NCI-H146 treated with DMSO at 0.1 percent for 48 hours (cell line): ENCODE data around the gene HSFX3.
"Not testable (repeated sequence)": the region's sequence is repeated elsewhere in the genome, so short reads cannot be mapped to it uniquely, and the experiment has no call there.

Source experiments
- DNase-seq: peaks from one replicate; lab custom pipeline; 2025; ENCODE audit not compliant: unreplicated experiment; lab: John Stamatoyannopoulos, UW

HSFX3 gene

DNA sequence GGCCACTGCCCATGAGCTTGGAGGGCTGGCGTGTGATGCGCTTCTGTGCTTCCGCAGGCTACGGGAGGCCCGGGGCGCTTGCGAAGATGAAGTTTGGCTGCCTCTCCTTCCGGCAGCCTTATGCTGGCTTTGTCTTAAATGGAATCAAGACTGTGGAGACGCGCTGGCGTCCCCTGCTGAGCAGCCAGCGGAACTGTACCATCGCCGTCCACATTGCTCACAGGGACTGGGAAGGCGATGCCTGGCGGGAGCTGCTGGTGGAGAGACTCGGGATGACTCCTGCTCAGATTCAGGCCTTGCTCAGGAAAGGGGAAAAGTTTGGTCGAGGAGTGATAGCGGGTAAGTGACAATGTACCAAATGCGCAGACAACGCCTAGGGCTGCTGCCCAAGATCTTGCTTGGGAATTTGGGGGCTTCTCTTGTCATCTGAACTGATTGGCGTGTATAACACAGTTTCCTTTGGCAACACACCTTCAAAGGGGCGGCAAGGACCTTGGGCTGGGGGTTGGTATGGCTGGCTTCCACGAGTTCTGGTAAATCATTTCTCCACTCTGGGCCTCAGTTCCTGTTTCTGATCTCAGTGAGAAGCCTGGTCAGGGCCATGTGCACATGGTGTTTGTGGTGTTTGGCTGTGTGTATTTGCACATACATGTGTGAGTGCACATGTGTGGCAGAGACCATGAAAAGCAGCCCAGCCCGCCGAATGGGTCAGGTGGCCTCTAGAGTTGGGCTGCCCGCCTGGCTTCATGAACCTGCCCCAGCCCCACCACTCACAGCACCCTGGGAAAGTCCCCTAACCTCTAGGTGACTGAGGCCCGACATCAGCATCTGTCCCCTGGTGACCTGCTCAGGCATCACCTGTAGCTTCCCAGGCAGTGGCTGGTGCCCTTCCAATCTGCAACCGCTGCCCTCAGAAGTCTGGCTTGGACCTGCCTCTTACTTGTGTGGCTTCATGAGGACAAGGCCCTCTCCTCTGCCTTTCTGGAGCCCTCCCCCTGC lies 3.9 kb downstream of the HSFX3 start:
- DNase-seq = not testable (repeated sequence)

DNA sequence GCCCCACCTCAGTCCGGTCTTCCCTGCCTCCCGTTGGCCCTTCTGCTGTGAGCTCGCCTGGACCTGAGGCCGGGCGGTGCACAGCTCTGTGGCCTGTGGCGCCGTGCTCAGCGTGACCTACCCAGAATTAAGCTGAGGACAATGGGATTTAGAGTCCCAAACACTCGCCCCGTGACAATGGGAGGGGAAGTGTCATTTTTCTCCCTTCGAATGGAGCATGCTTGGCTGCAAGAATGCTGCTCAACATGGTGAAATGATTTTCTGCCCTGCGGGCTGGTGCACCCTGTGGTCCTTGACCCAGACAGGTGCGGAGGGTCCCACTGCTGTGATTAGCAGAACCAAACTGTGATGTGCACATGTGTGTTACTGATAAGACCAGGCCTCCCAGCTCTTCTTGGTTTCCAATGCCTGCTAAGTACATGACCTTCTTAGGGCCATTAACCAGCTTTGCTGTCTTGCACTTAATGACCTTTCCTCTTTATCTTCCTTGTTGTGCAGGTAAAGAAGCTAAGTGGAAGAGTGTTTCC lies 8.1 kb downstream of the HSFX3 start:
- DNase-seq = peak; percentile 2

DNA sequence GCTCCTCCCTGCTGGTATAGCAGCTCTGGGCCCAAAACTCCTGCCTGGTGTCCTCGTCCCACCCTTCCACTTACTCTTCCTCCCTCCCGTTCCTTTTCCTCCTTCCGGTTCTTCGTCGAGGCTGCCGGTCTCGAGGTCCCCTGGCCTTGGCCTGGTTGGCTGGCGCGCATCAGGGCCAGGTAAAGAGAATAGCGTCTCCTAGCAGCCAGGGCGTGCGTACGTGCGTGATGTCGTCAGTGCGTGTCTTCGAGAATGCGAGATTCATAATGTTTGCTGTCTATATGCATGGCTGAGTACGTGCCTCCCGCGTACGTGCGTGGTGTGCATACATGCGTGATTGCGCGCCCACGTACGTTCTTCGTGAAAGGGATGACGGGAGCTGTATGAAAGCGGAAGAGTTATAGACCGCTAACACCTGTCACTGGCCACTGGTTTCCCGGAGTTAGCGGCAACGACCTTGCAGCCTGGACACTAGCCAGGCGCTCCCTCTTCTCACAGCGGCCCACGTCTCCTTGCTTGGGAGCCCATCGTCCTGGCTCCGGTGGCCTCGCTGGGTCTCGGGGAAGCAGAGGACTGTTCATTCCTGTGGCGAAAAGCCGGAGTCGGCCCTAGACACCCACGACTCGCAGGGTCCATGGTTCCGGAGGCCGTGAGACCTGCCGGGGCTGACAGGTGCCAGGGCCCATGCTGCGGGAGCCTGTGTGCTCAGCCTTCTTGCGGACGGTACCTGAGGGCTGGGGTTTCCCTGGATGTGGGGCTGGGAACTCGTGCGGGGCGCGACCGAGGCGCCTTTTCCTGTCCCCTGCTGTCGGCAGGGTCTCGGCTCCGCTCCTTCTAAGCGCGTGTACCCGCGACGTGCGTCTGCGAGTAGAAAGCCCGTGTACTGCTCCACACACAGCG lies 8.9 kb downstream of the HSFX3 start, which contains the start of gene EOLA1:
TSS of gene EOLA1 (plus strand) at position 392 of the 900 bp plus-strand sequence. CDS start 4,619 bp downstream, outside the sequence.
- DNase-seq = peak; percentile 91

DNA sequence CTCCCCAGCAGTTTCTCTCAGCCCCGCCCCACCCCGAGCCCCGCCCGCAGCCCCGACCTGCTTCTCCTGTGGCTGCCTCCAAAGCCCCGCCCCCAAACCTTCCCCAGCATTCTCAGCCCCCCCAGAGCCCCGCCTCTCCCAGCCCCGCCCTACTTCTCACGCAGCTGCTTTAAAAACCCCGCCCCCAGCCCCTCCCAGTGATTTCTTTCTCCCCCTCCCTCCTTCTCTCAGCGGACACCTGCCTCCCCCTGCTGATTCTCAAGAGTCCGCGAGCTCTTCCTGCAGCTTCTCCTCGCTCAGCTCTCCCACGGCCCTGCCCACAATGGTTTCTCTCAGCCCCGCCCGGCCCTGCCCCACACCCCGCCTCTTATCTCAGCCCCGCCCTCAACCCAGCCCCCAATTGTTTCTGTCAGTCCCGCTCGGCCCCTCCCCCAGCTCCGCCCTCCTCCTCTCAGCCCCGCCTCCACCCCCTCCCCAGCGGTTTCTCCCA lies 9.5 kb downstream of the HSFX3 start:
- peak; percentile 86 for DNase-seq

DNA sequence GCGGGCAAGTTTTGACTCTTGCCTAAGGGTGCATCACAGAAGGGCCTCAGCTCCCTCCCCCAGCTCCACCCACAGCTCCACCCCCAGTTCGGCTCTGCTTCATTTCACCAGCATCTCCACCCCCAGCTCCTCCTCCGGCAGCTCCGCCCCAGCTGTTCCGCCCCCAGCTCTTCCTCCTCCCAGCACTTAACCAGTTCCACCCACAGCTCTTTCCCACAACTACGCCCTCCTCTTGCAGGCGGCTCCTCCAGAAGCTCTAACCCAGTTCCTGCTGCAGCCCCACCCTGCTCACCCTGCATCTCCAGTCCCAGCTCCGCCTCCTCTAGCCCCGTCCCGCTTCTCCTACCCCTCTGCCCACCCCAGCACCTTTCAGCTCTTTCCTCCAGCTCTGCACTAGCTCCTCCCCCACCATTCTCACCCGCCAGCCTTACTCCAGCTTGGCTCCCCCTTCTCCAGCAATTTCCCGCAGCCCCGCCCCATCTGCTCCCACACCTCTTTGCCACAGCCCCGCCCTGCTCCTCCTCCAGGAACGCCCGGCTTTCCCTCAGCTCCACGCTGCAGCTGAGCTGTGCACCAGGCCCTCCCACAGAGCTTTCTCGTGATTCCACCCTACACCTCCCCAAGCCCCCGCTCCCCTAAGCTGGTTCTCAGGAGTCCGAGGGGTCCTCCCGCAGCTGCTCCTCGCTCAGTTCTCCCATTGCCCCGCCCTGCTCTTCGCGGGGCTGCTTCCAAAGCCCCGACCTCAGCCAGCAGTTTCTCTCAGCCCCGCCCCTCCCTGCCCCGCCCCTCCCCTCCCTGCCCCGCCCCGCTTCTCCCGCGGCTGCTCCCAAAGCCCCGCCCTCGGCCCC lies 10.2 kb downstream of the HSFX3 start:
- peak; percentile 82 for DNase-seq

DNA sequence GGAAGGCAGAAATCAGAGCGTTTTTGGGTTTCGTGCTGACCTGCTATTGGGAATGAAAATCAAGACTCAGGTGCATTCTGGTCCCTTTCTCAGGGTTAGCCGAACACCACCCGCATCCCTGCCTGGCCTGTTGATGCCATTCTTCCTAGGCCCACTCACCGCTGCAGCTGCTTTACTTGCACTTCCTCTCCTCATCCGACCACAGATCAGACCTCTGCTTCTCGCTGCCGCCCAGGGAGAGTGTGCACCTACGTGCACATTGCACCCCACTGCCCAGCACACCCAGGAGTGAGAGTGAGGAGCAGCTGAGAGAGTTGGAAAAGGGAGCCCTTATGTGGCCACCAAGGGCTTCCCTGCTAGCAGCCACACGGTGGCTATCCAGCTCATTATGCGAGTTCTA lies 12.2 kb downstream of the HSFX3 start:
- not testable (repeated sequence) for DNase-seq

DNA sequence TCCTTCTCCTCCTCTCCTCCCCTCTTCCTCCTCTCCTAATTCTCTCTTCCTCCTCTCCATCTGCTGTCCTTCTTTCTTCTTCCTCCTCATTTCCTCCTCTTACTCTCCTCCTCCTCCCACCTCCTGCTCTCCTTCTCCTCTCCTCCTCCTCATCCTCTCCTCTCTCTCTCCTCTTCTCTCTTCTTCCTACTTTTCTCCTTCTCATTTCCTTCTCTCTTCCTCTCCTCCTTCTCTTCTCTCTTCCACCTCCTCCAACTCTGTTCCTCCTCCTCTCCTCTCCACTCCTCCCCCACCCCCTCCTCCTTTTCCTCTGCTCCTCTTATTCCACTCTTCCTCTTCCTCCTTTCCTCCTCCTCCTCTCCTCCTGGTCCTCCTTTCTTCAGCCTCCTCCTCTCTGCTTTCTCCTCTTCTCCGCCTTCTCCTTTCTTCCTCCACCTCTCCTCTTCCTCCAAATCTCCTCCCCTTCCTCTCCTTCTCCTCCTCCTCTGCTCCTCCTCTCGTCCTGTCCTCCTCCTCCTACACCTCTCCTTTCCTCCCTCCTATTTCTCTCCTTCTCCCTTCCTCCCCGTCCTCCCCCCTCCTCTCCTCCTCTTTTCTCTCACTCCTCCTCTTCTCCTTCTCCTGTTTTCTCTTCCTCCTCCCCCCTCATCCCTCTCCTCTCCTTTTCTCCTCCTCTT lies 14.7 kb downstream of the HSFX3 start:
- not testable (repeated sequence) for DNase-seq

DNA sequence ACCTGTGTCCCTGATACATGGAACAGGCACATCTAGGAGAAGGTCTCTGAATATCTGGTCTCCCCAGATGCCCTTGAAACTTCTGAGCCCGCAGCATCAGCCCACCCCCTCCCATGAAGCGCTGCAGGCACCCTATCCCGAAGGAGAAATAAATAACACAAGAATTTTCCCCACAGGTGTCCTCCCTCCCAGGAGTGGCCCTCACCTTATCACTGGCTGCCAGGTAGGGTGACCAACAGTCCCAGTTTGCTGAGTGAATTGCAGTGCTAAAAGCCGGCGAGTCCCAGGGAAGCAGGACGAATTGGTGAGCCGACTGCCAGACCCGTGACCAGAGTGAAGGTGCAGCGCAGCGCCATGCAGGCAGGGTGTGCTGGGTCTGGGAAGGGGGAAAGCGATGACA lies 15.7 kb downstream of the HSFX3 start:
- not testable (repeated sequence) for DNase-seq

DNA sequence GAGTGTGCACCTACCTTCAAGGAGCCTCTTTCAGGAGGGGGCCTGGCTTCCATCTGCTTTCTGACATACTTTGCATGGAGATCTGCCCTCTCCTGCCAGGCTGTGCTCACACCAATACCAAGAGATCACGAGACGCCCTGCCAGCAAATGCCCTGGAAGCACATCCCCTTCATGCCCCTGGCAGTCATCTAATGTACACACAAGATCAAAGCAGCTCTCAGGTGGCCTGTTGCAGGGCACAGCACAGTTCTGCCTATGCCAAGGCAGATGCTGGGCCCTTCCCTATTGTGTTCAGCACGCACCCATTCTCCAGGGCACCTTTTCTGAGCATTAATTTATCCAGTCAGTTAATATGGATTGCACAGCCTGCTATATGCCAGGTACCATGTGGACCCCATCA lies 16.9 kb downstream of the HSFX3 start:
- not testable (repeated sequence) for DNase-seq

DNA sequence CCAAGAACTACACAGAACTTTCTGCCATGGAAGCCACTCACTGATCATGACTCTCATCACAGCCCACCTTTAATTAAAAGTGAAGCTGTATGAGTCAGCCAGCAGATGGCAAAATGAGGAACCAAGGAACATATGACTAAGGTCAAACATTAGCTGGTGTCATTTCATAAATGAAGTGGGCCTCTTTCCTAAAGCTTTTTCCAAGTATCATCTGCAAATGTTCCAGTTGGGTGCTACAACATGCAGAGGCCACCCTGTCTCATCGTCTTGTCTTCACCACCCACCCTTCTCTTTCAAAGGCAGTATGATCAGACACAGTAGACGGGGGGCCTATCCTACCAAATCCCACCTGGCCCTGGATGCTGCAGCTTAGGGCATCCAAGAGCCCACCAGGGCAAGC lies 18.1 kb downstream of the HSFX3 start:
- DNase-seq = no peak

DNA sequence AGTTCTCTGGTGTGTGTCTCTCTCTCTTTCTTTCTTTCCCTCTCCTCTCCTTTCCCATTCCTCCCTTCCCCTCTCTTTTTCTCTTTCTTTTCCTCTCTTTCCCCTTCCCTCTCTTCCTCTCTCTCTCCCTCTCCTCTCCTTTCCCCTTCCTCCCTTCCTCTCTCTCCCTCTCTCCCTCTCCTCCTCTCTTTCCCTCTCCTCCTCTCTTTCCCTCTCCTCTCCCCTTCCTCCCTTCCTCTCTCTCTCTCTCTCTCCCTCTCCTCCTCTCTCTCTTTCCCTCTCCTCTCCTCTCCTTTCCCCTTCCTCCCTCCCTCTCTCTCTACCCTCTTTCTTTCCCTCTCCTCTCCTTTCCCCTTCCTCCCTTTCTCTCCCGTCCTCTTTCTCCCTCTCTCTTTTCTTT lies 21.3 kb downstream of the HSFX3 start:
- DNase-seq = no peak

DNA sequence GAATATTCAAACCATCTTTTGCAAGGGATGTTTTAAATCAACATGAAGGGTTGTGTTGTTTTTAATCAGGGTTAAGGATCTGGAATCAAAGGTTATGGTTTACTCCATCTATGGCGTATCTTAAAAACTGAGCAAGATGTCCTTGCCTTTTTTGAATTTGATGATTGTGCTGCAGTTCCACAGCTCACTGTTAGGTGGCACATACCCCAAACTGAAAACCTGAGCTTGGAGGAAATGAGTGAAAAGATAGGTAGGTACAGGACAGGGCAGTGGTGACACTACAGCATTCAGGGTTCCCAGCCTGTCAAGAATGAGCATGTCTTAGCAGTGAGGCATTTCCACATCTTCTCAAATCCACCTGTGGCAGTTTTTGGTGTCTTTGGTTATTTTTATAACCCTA lies 22.0 kb downstream of the HSFX3 start:
- no peak for DNase-seq

DNA sequence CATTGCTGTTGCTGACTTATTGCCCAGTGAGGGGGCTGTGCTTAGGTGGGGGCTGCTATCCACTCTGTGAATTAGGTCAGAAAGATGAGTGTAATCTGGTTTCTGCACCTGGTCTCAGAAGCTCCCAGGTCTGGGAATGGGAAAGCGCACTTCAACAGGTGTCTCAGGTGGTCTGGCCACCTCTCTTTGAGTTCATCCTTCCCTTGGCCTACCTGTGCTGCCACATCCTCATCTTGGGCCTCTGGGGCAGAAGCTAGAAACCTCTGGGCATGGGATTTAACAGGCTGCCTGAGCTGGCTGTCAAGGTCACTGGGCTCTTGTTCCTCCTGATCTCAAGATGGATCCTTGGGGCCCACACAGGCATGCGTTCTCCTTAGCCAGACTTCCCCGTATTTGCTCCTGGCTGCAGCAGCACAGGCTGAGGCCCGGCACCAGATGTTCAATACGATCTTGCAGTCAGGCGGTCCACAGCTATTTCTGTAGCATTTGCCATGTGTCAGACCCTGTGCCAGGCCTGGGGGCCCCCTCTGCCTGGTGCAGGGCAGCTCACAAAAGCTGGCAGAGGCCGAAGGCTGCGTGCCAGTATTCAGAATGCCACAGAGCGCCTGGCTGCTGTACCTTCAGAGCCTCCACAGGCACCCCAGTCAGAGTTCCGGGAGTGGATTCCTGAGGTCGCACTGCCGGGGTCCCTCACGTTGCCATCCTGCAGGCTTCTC lies 23.2 kb downstream of the HSFX3 start:
- DNase-seq = not testable (repeated sequence)

DNA sequence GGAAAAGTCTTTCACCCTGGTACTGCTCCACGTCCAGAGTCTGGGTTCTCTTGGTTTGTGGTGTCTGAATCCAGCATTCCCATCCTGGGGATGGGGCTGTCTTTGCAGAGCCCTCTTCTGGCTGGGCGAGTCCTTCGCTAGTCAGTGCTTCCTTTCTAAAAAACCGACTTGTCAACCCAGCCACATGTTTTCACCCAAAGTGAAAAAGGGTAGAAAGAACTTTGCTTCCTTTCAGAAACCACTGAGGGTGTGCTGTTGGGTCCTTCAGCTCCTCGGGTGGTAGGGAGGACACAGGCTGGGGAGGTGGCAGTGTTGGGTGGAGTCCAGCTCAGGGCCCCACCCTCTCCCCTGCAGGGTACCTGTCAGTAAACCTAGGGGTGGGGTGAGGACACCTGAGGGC lies 23.8 kb downstream of the HSFX3 start:
- DNase-seq = not testable (repeated sequence)

DNA sequence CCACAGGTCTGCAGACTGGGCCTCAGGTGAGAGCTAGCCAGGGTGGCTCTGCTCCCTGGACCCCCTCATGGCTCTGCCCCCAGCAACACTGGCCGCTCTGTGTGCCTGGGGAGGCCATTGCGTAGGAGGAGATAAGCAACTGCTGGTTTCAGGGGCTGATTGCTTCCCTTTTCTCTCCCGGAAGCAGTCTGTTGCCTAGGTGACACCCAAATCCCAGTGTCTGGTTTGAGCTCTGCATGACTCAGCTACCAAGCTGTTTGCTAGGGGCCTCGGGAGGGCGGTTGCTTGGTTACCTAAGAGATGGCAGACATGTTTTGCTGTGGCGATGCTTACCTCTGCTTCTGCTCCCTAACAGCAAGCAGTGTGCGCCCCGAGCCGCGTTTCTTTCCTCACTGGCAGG lies 24.3 kb downstream of the HSFX3 start:
- DNase-seq = peak; percentile 2

DNA sequence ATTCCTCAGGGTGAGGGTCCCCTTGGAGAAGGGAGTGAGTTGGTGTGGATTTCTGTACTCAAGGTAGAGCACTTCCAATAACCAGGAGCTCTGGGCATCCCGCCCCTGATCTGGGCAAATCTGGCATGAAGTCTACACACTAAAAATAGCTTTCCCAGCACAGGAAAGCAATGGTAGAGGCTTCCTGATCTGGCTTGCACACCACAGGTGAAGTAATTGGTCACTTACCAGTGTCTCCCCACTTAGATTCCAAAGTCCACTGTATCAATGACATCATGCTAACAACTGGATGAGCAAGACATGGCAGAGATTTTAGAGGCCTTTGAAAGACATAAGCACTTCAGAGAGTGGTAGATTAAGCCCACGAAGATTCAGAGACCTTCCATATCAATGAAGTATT lies 26.8 kb downstream of the HSFX3 start:
- no peak for DNase-seq

DNA sequence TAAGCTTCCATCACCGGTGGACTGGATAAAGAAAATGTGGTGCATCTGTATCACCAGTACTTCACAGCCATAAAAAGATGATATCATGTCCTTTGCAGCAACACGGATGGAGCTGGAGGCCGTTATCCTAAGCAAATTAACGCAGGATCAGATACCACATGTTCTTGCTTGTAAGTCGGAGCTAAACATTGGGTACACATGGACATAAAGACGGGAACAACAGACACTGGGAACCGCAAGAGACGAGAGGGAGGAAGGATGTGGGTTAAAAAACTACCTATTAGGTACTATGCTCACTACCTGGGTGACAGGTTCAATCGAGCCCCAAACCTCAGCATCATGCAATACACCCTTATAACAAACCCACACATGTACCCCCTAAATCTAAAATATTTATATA lies 28.3 kb downstream of the HSFX3 start:
- no peak for DNase-seq

DNA sequence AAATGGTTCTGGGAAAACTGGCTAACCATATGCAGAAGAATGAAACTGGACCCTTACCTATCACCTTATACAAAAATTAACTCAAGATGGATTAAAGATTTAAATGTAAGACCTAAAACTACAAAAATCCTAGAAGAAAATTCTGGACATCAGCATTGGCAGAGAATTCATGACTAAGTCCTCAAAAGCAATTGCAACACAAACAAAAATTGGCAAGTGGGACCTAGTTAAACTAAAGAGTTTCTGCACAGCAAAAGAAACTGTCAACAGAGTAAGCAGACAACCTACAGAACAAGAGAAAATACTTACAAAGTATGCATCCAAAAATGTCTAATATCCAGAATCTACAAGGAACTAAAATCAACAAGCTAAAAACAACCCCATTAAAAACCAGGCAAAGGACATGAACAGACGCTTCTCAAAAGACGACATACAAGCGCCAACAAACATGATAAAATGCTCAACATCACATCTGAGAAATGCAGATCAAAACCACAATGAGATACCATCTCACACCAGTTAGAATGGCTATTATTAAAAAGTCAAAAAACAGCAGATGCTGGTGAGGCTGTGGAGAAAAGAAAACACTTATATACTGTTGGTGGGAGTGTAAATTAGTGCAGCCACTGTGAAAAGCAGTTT lies 29.0 kb downstream of the HSFX3 start:
- not testable (repeated sequence) for DNase-seq
